H1 (cell line): ENCODE data around the gene PHGDH. TPM values are rescaled to one million over a fixed set of nuclear protein-coding genes. Genes with fewer than 3 reads are reported as not detected.
A peak's percentile ranks its signal among the peaks of the same experiment; 100 is the strongest.

Experiments used
- CTCF ChIA-PET: fragments of 300-600 bp; sonication (Branson Sonifier 250); formaldehyde crosslinking; loops from one replicate; lab custom pipeline; 2021; ENCODE audit not compliant: partially characterized antibody; lab: Charles Lee
- POLR2A ChIA-PET: fragments of 300-600 bp; sonication (Branson Sonifier 250); formaldehyde crosslinking; loops from one replicate; lab custom pipeline; 2021; ENCODE audit warnings: inconsistent platforms; ENCODE audit not compliant: partially characterized antibody; lab: Charles Lee
- DNase-seq, 2 experiments: peaks; one replicate each; pipeline versions ENCODE4 v3.0.0 to v3.0.0-alpha.2; 2010 to 2022; ENCODE audit warnings: low spot score in 2 of 2, low read depth in 1 of 2, mixed read lengths in 1 of 2
- FAIRE-seq: peaks from 2 replicates; lab custom pipeline; 2011; peaks lifted over from hg19 to GRCh38; lab: Jason Lieb, UNC
- H2AFZ ChIP-seq: 2 replicates; pipeline ENCODE4 v1.8.1; 2012; ENCODE audit warnings: low read length, inconsistent platforms
- H2AK5ac ChIP-seq: 2 replicates; pipeline ENCODE4 v1.6.1; 2013; ENCODE audit warnings: low read depth, low read length
- H2BK120ac ChIP-seq: replicated peaks from 2 replicates; pipeline ENCODE3; 2013; ENCODE audit warnings: low read depth, low read length, inconsistent platforms
- H2BK12ac ChIP-seq: 2 replicates; pipeline ENCODE4 v1.6.1; 2013; ENCODE audit warnings: low read depth, low read length
- H2BK15ac ChIP-seq: 2 replicates; pipeline ENCODE4 v1.6.1; 2013; ENCODE audit warnings: low read length
- H2BK20ac ChIP-seq: 2 replicates; pipeline ENCODE4 v1.6.1; 2013; ENCODE audit warnings: low read length
- H2BK5ac ChIP-seq: 2 replicates; pipeline ENCODE4 v1.6.1; 2013; ENCODE audit warnings: low read depth, low read length
- H3K14ac ChIP-seq: 2 replicates; pipeline ENCODE4 v1.6.1; 2013; ENCODE audit warnings: inconsistent platforms; ENCODE audit not compliant: insufficient read length
- H3K18ac ChIP-seq: 2 replicates; pipeline ENCODE4 v1.6.1; 2013; ENCODE audit warnings: low read length; ENCODE audit errors: extremely low read depth
- H3K23ac ChIP-seq: 2 replicates; pipeline ENCODE4 v1.6.1; 2013; ENCODE audit warnings: inconsistent platforms; ENCODE audit not compliant: insufficient read length
- H3K23me2 ChIP-seq: 2 replicates; pipeline ENCODE4 v1.6.1; 2013; ENCODE audit warnings: low read depth, low read length
- H3K27ac ChIP-seq: 2 replicates; pipeline ENCODE4 v1.6.1; 2011; ENCODE audit warnings: low read depth, low read length, inconsistent platforms
- H3K27me3 ChIP-seq, 4 experiments: replicated peaks in 1 of 4; 1 replicate in 1 of 4; 2 replicates in 3 of 4; pipeline versions ENCODE4 v1.6.1 to v1.8.1; 2011 to 2013; ENCODE audit warnings: low read length in 3 of 4, mild to moderate bottlenecking in 3 of 4, inconsistent platforms in 2 of 4, mixed read lengths in 2 of 4, moderate library complexity in 1 of 4; ENCODE audit not compliant: control insufficient read depth in 3 of 4, insufficient read depth in 3 of 4; ENCODE audit errors: extremely low read depth in 1 of 4
- H3K36me3 ChIP-seq, 4 experiments: 2 replicates each; pipeline versions ENCODE4 v1.6.1 to v1.8.1; 2011 to 2013; ENCODE audit warnings: mild to moderate bottlenecking in 4 of 4, low read length in 3 of 4, moderate library complexity in 2 of 4, control low read depth in 1 of 4, inconsistent platforms in 1 of 4; ENCODE audit not compliant: insufficient read depth in 4 of 4, control insufficient read depth in 2 of 4
- H3K4ac ChIP-seq: replicated peaks from 2 replicates; pipeline ENCODE3; 2013; ENCODE audit warnings: low read length, low read depth, mixed read lengths, inconsistent platforms; ENCODE audit not compliant: insufficient read length
- H3K4me1 ChIP-seq, 4 experiments: replicated peaks in 1 of 4; 1 replicate in 1 of 4; 2 replicates in 3 of 4; pipeline versions ENCODE4 v1.6.1 to v1.8.1; 2011 to 2013; ENCODE audit warnings: low read length in 3 of 4, inconsistent platforms in 2 of 4, mixed read lengths in 1 of 4; ENCODE audit not compliant: insufficient read depth in 4 of 4, control insufficient read depth in 3 of 4
- H3K4me2 ChIP-seq, 2 experiments: 2 replicates each; pipeline versions ENCODE4 v1.6.1 to v1.8.1; 2011 to 2013; ENCODE audit warnings: low read depth in 2 of 2, low read length in 2 of 2, control low read depth in 1 of 2, inconsistent platforms in 1 of 2, mild to moderate bottlenecking in 1 of 2; ENCODE audit not compliant: insufficient read depth in 1 of 2
- H3K4me3 ChIP-seq, 4 experiments: fragments of 200-600, 300-600 bp in 1 of 4; sonication (generic), shearing (Covaris generic), sonication (Bioruptor Twin) in 1 of 4; 2 replicates each; pipeline versions ENCODE4 v1.5.1 to v1.8.1; 2011 to 2016; ENCODE audit warnings: low read length in 4 of 4, low read depth in 3 of 4, control low read depth in 2 of 4, inconsistent platforms in 2 of 4, mild to moderate bottlenecking in 2 of 4, mixed read lengths in 1 of 4, moderate library complexity in 1 of 4; ENCODE audit not compliant: insufficient read depth in 2 of 4; ENCODE audit errors: extremely low read depth in 1 of 4
- H3K56ac ChIP-seq: replicated peaks from 2 replicates; pipeline ENCODE3; 2013; ENCODE audit warnings: low read depth, mild to moderate bottlenecking, mixed read lengths, low read length, inconsistent platforms; ENCODE audit not compliant: insufficient read length
- H3K79me1 ChIP-seq: 2 replicates; pipeline ENCODE4 v1.6.1; 2013; ENCODE audit warnings: low read depth, low read length, control low read depth
- H3K79me2 ChIP-seq, 2 experiments: 2 replicates each; pipeline versions ENCODE4 v1.6.1 to v1.8.1; 2012 to 2013; ENCODE audit warnings: low read length in 2 of 2, mild to moderate bottlenecking in 2 of 2, inconsistent platforms in 1 of 2; ENCODE audit not compliant: insufficient read depth in 2 of 2, control insufficient read depth in 1 of 2
- H3K9ac ChIP-seq, 4 experiments: replicated peaks in 1 of 4; 1 replicate in 1 of 4; 2 replicates in 3 of 4; pipeline versions ENCODE4 v1.6.1 to v1.8.1; 2011 to 2013; ENCODE audit warnings: low read depth in 3 of 4, low read length in 3 of 4, control low read depth in 2 of 4, mild to moderate bottlenecking in 2 of 4, moderate library complexity in 2 of 4, inconsistent platforms in 1 of 4; ENCODE audit errors: extremely low read depth in 1 of 4
- H3K9me3 ChIP-seq, 2 experiments: 2 replicates each; pipeline versions ENCODE4 v1.6.1 to v1.8.1; 2012 to 2013; ENCODE audit warnings: mild to moderate bottlenecking in 2 of 2, moderate library complexity in 2 of 2, control low read depth in 1 of 2, inconsistent platforms in 1 of 2, low read depth in 1 of 2, low read length in 1 of 2, mixed read lengths in 1 of 2; ENCODE audit not compliant: insufficient read depth in 2 of 2
- H4K20me1 ChIP-seq, 2 experiments: replicated peaks in 1 of 2; 2 replicates each; pipeline versions ENCODE3 to v1.8.1; 2011 to 2013; ENCODE audit warnings: inconsistent platforms in 2 of 2, low read length in 2 of 2, mild to moderate bottlenecking in 1 of 2; ENCODE audit not compliant: insufficient read depth in 2 of 2, control insufficient read depth in 1 of 2
- H4K5ac ChIP-seq: 2 replicates; pipeline ENCODE4 v1.6.1; 2013; ENCODE audit warnings: low read length, low read depth, mixed read lengths, inconsistent platforms; ENCODE audit not compliant: insufficient read length
- H4K8ac ChIP-seq: 2 replicates; pipeline ENCODE4 v1.8.0; 2013; ENCODE audit warnings: mild to moderate bottlenecking, moderate library complexity, low read length, inconsistent platforms; ENCODE audit not compliant: insufficient read depth; ENCODE audit errors: extremely low read depth
- H4K91ac ChIP-seq: replicated peaks from 2 replicates; pipeline ENCODE3; 2013; ENCODE audit warnings: low read length, mixed read lengths, inconsistent platforms; ENCODE audit not compliant: insufficient read length
- CBX8 ChIP-seq: fragments of 300-800, 300-1000 bp; sonication (generic); IDR thresholded peaks from 2 replicates; pipeline ENCODE4 v1.7.1; 2016; ENCODE audit warnings: low read depth, low read length, borderline replicate concordance
- CEBPB ChIP-seq: IDR thresholded peaks from 2 replicates; pipeline ENCODE4 v1.6.1; 2012; ENCODE audit warnings: low read depth, low read length
- GABPA ChIP-seq: IDR thresholded peaks from 2 replicates; pipeline ENCODE4 v1.6.1; 2011; ENCODE audit warnings: mild to moderate bottlenecking, low read length, moderate library complexity, borderline replicate concordance; ENCODE audit not compliant: insufficient read depth
- HDAC6 ChIP-seq: IDR thresholded peaks from one replicate; pipeline ENCODE4 v1.7.1; 2012; ENCODE audit warnings: low read depth, mild to moderate bottlenecking, inconsistent platforms, low read length, moderate library complexity
- JUN ChIP-seq: IDR thresholded peaks from 2 replicates; pipeline ENCODE4 v1.6.1; 2011; ENCODE audit warnings: low read depth, mild to moderate bottlenecking, improper control_type of control experiment, low read length
- PHF8 ChIP-seq: fragments of 200-600 bp; sonication (generic); conservative IDR thresholded peaks from 2 replicates; pipeline ENCODE4 v1.7.1; 2012; ENCODE audit warnings: low read depth, mild to moderate bottlenecking, inconsistent platforms, low read length, moderate library complexity
- RXRA ChIP-seq: IDR thresholded peaks from 2 replicates; pipeline ENCODE4 v1.6.1; 2011; ENCODE audit warnings: low read depth, mild to moderate bottlenecking, low read length, moderate library complexity; ENCODE audit not compliant: insufficient read depth
- SIN3A ChIP-seq, 2 experiments: IDR thresholded peaks in 1 of 2; conservative IDR thresholded peaks in 1 of 2; 2 replicates each; pipeline ENCODE4 v1.6.1; 2011 to 2012; ENCODE audit warnings: low read length in 2 of 2, improper control_type of control experiment in 1 of 2, low read depth in 1 of 2, mild to moderate bottlenecking in 1 of 2
- WGBS, 2 experiments: shearing (Covaris generic) in 1 of 2; methylation state at CpG; one replicate each; pipeline versions ENCODE4 v1.1.6 to v1.1.7; 2013 to 2015; ENCODE audit warnings: low lambda C conversion rate in 2 of 2, mixed read lengths in 2 of 2, inconsistent platforms in 1 of 2, low coverage in 1 of 2, missing lambda C conversion rate in 1 of 2; ENCODE audit not compliant: insufficient replicate concordance in 2 of 2, insufficient coverage in 1 of 2, insufficient read length in 1 of 2; ENCODE audit errors: extremely low coverage in 1 of 2, missing lambda C conversion rate in 1 of 2; 5-methylcytosine and 5-hydroxymethylcytosine counted together
- polyA plus RNA-seq, 7 experiments: library from polyadenylated mRNA; depleted of rRNA in 3 of 7; stranded (reverse) in 5 of 7; unstranded in 2 of 7; fragments of >200 nt in 5 of 7; fragments of 200-250 nt in 2 of 7; gene quantifications; 1 replicate in 5 of 7; 2 replicates in 1 of 7; 4 replicates in 1 of 7; pipeline versions ENCODE4 v1.2.1 to v1.2.3, GENCODE V29; 2011 to 2013; ENCODE audit warnings: missing spikeins in 2 of 7, mixed read lengths in 2 of 7
- total RNA-seq: library from RNA; stranded (reverse); fragmentation: NEBNext Ultra II Directional; extraction: Animal tissue kit (Norgen Biotek cat#: 25700); gene quantifications from 2 replicates; pipeline ENCODE4 v1.2.1, GENCODE V29; 2021
- TF ChIP-seq, protein P1 (sequence below): IDR thresholded peaks from 2 replicates; pipeline ENCODE4 v1.6.1; 2012; ENCODE audit warnings: inconsistent platforms

The PHGDH gene
- total and polyA plus RNA-seq, 2 of the 8 experiments (the other 6 are each of a cell fraction or from before 2014, with no cell fraction given): 358 to 687 TPM

GRCh38 chr1:119764220-119764619 is 52.5 kb downstream of the PHGDH start:
- Histone ChIP-seq H2AFZ (no peak overlapping the region), H2BK120ac (no peak overlapping the region), H3K4me2 (no peak overlapping the region), H2BK20ac (no peak overlapping the region), H2AK5ac (no peak overlapping the region), H3K79me1 (no peaks in the 10 kb centered on the region), H3K36me3 (no peaks in the 10 kb centered on the region), H3K9me3 (no peaks in the 10 kb centered on the region), H3K56ac (no peak overlapping the region), H2BK15ac (no peak overlapping the region), H3K23me2 (no peaks in the 10 kb centered on the region), H4K91ac (no peak overlapping the region), H4K8ac (no peak overlapping the region), H4K5ac (no peak overlapping the region), H3K4ac (no peak overlapping the region), H3K27ac (no peak overlapping the region), H3K14ac (no peak overlapping the region), H3K79me2 (no peaks in the 10 kb centered on the region), H3K27me3 (peaks cover 0 to 3% (median 1%) of the 10 kb centered on the region in 4 experiments; a peak in 2 of 7 replicates), H2BK12ac (0 out of 2 replicates have a peak overlapping the region, but pooled peaks have one; percentile 21), H4K20me1 (no peaks in the 10 kb centered on the region), H3K4me1 (peaks cover 0 to 3% (median 1%) of the 10 kb centered on the region in 4 experiments; a peak in 2 of 7 replicates), H3K18ac (no peak overlapping the region), H2BK5ac (no peak overlapping the region), H3K9ac (no peak overlapping the region), H3K4me3 (no peak overlapping the region), H3K23ac (no peak overlapping the region)
- no peak for TF ChIP-seq SIN3A (conservative IDR thresholded peaks at IDR 0.05 in 1 of 2, IDR thresholded peaks at IDR 0.05 in 1 of 2; ENCODE audit: low read depth in 1 of 2, low read length in 2 of 2)
- no peak for TF ChIP-seq PHF8
- no peak for TF ChIP-seq HDAC6
- no peak for TF ChIP-seq JUN
- TF ChIP-seq GABPA: no peak
- TF ChIP-seq CBX8: no peak
- TF ChIP-seq CEBPB: no peak
- TF ChIP-seq, protein P1, sequence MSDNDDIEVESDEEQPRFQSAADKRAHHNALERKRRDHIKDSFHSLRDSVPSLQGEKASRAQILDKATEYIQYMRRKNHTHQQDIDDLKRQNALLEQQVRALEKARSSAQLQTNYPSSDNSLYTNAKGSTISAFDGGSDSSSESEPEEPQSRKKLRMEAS: no peak
- no peak for TF ChIP-seq RXRA
- ChIA-PET POLR2A (no interaction called here), CTCF (interaction anchor here (0.7 to 7.7 kb wide), 3 partner anchors 12 to 89 kb away, joined by 3 to 67 read pairs (median 3); no protein-coding TSS in a partner anchor)
- FAIRE-seq (no peak), DNase-seq (no peak)
- 83% methylated on average over 6 of the region's 6 CpGs; no CpG with 5 or more reads in 1 of the 2 experiments for WGBS, 2 experiments
